ENCODE data around the gene TRIOBP. TPM values are rescaled to one million over a fixed set of nuclear protein-coding genes. Genes with fewer than 3 reads are reported as not detected.

Gene TRIOBP
- total and polyA plus RNA-seq, 2 of the 13 experiments (the other 11 are each of a cell fraction or from before 2014, with no cell fraction given), result 6.1 to 15.4 TPM

GRCh38 chr22:37674248-37674647, 22.6 kb upstream of the TRIOBP start (continued):
- TF ChIP-seq, protein P1, sequence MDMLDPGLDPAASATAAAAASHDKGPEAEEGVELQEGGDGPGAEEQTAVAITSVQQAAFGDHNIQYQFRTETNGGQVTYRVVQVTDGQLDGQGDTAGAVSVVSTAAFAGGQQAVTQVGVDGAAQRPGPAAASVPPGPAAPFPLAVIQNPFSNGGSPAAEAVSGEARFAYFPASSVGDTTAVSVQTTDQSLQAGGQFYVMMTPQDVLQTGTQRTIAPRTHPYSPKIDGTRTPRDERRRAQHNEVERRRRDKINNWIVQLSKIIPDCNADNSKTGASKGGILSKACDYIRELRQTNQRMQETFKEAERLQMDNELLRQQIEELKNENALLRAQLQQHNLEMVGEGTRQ (IDR thresholded peaks at IDR 0.05; ENCODE audit: low read depth, low read length), result no peak
- TF ChIP-seq, protein P1 (CRISPR knock-in tag; IDR thresholded peaks at IDR 0.05; ENCODE audit: borderline replicate concordance), result no peak
- TF ChIP-seq ZNF816 (CRISPR knock-in tag; IDR thresholded peaks at IDR 0.05; ENCODE audit: borderline replicate concordance), result no peak
- TF ChIP-seq ZBTB1 (CRISPR knock-in tag; IDR thresholded peaks at IDR 0.05; ENCODE audit: borderline replicate concordance), result no peak
- no peak for TF ChIP-seq ZNF337 (CRISPR knock-in tag; IDR thresholded peaks at IDR 0.05; ENCODE audit: borderline replicate concordance, low read depth)
- no peak for TF ChIP-seq SNAPC2 (CRISPR knock-in tag; IDR thresholded peaks at IDR 0.05)
- TF ChIP-seq HMGA1 (CRISPR knock-in tag; conservative IDR thresholded peaks at IDR 0.05), result no peak
- no peak for TF ChIP-seq ATF5 (CRISPR knock-in tag; IDR thresholded peaks at IDR 0.05; ENCODE audit: low read depth)
- no peak for TF ChIP-seq GRHL1 (CRISPR knock-in tag; conservative IDR thresholded peaks at IDR 0.05)
- TF ChIP-seq CBX5 (CRISPR knock-in tag; IDR thresholded peaks at IDR 0.05; ENCODE audit: borderline replicate concordance), result no peak
